ENCODE data around the gene NCOA3. TPM values are rescaled to one million over a fixed set of nuclear protein-coding genes. Genes with fewer than 3 reads are reported as not detected.

Gene NCOA3
- total and polyA plus RNA-seq, 10 of the 15 experiments (the other 5 are each of a cell fraction or from before 2014, with no cell fraction given): 16.9 to 96.2 (median 73.6) TPM

- TF ChIP-seq TCF7 (IDR thresholded peaks at IDR 0.05; ENCODE audit: borderline replicate concordance) (no peak; the same call in 1 of the 2 replicates), SIX5 (IDR thresholded peaks at IDR 0.05; ENCODE audit: low read depth, low read length, severe bottlenecking) (no peak), HDAC2 (IDR thresholded peaks at IDR 0.05) (no peak), ZBTB33 (IDR thresholded peaks at IDR 0.05) (no peak), LARP7 (IDR thresholded peaks at IDR 0.05) (no peak), TBL1XR1 (IDR thresholded peaks at IDR 0.05; ENCODE audit: low read depth, low read length) (no peak; the same call in 1 of the 2 replicates), NBN (IDR thresholded peaks at IDR 0.05) (peak; percentile 80), MTA3 (IDR thresholded peaks at IDR 0.05; ENCODE audit: borderline replicate concordance, low read length) (peak; percentile 84), PKNOX1 (IDR thresholded peaks at IDR 0.05) (peak; percentile 90), IRF3 (IDR thresholded peaks at IDR 0.05) (no peak), SRF (IDR thresholded peaks at IDR 0.05; ENCODE audit: low read depth in 2 of 2, low read length in 2 of 2) (no peak), BRCA1 (IDR thresholded peaks at IDR 0.05; ENCODE audit: low read depth, low read length) (no peak), ETV6 (conservative IDR thresholded peaks at IDR 0.05 in 1 of 2, IDR thresholded peaks at IDR 0.05 in 1 of 2; ENCODE audit: borderline replicate concordance in 1 of 2, low read depth in 1 of 2) (peak; percentile 87 to 94; a peak in 3 of 4 replicates), CHD4 (IDR thresholded peaks at IDR 0.05) (no peak), CEBPB (IDR thresholded peaks at IDR 0.05; ENCODE audit: borderline replicate concordance in 1 of 2, low read depth in 2 of 2, low read length in 2 of 2) (no peak; a peak in 1 of 4 replicates), MYB (IDR thresholded peaks at IDR 0.05; ENCODE audit: borderline replicate concordance, low read depth, low read length) (no peak), SP1 (IDR thresholded peaks at IDR 0.05; ENCODE audit: low read depth, low read length) (no peak), NFYA (IDR thresholded peaks at IDR 0.05; ENCODE audit: borderline replicate concordance, low read depth, low read length) (no peak), PAX8 (IDR thresholded peaks at IDR 0.05) (no peak), RUNX3 (IDR thresholded peaks at IDR 0.05; ENCODE audit: low read length) (peak; percentile 93), RCOR1 (conservative IDR thresholded peaks at IDR 0.05; ENCODE audit: low read depth, low read length) (0 out of 2 replicates have a peak, but pooled peaks have one; percentile 79), YY1 (IDR thresholded peaks at IDR 0.05; ENCODE audit: low read depth, low read length) (0 out of 2 replicates have a peak, but pooled peaks have one; percentile 13), ZNF384 (IDR thresholded peaks at IDR 0.05; ENCODE audit: borderline replicate concordance, low read depth, low read length) (peak; percentile 72; the same call in 1 of the 2 replicates), BMI1 (IDR thresholded peaks at IDR 0.05; ENCODE audit: borderline replicate concordance) (peak; percentile 57; the same call in 1 of the 2 replicates), JUND (IDR thresholded peaks at IDR 0.05; ENCODE audit: low read depth, low read length) (0 out of 2 replicates have a peak, but pooled peaks have one; percentile 44), HDAC6 (IDR thresholded peaks at IDR 0.05; ENCODE audit: unreplicated experiment) (no peak)
Observed at GRCh38 chr20:47487175-47487917, 14.3 kb upstream of the NCOA3 start (continued).

Measured in GM12878 (cell line).